Measurements from ENCODE around the gene LRRFIP1. TPM values are rescaled to one million over a fixed set of nuclear protein-coding genes. Genes with fewer than 3 reads are reported as not detected.

LRRFIP1 gene
- total and polyA plus RNA-seq, 2 donors (not counting 1 experiment from before 2014, with no cell fraction given): 42.0 to 139 TPM

- CTCF ChIA-PET: no interaction called here
- ATAC-seq (ENCODE audit: low read depth) (no peak), DNase-seq (no peak)
- intact Hi-C loops (cut with micrococcal nuclease): no loop called here
- Mint-ChIP-seq H3K4me1 (peaks cover 13% of the 10 kb centered on the region), H3K9me3 (ENCODE audit: insufficient read depth) (peaks cover 4% of the 10 kb centered on the region), H3K27ac (no peak overlapping the region), H3K4me3 (no peak overlapping the region), H3K27me3 (peaks cover 2% of the 10 kb centered on the region)
- no peak for TF ChIP-seq EZH2 (IDR thresholded peaks at IDR 0.05; ENCODE audit: borderline replicate concordance, insufficient read depth, low read depth, low read length, poor library complexity, severe bottlenecking)
- TF ChIP-seq, protein P1, sequence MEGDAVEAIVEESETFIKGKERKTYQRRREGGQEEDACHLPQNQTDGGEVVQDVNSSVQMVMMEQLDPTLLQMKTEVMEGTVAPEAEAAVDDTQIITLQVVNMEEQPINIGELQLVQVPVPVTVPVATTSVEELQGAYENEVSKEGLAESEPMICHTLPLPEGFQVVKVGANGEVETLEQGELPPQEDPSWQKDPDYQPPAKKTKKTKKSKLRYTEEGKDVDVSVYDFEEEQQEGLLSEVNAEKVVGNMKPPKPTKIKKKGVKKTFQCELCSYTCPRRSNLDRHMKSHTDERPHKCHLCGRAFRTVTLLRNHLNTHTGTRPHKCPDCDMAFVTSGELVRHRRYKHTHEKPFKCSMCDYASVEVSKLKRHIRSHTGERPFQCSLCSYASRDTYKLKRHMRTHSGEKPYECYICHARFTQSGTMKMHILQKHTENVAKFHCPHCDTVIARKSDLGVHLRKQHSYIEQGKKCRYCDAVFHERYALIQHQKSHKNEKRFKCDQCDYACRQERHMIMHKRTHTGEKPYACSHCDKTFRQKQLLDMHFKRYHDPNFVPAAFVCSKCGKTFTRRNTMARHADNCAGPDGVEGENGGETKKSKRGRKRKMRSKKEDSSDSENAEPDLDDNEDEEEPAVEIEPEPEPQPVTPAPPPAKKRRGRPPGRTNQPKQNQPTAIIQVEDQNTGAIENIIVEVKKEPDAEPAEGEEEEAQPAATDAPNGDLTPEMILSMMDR (IDR thresholded peaks at IDR 0.05): no peak
- no peaks in the 10 kb centered on the region for H3K4me1 ChIP-seq (ENCODE audit: control insufficient read depth in 2 of 2, insufficient read depth in 2 of 2, low read length in 2 of 2)
- POLR2A ChIA-PET: no interaction called here
- H3K4me3 ChIP-seq (ENCODE audit: control extremely low read depth in 1 of 5, extremely low read depth in 1 of 5, insufficient read depth in 1 of 5, low read depth in 2 of 5, low read length in 4 of 5): no peak overlapping the region
- H4K20me1 ChIP-seq (ENCODE audit: control insufficient read depth, insufficient read depth, low read length, poor library complexity, severe bottlenecking): no peaks in the 10 kb centered on the region
- H3K36me3 ChIP-seq (replicated peaks in 1 of 2; ENCODE audit: control extremely low read depth in 1 of 2, control insufficient read depth in 1 of 2, extremely low read depth in 1 of 2, insufficient read depth in 2 of 2, low read length in 1 of 2): no peaks in the 10 kb centered on the region
- H2AFZ ChIP-seq (ENCODE audit: insufficient read depth, low read depth, low read length, poor library complexity, severe bottlenecking): no peak overlapping the region
- no CpG with 5 or more reads among the region's 2 CpGs for WGBS (ENCODE audit: insufficient coverage)
- no peak overlapping the region for H3K27ac ChIP-seq (ENCODE audit: low read length in 2 of 2)
- no peaks in the 10 kb centered on the region for H3K79me2 ChIP-seq (ENCODE audit: control insufficient read depth, insufficient read depth, low read length)
- peaks cover 0 to 17% (median 1%) of the 10 kb centered on the region in 3 donors for H3K9me3 ChIP-seq (ENCODE audit: control extremely low read depth in 1 of 3, control insufficient read depth in 2 of 3, insufficient read depth in 1 of 3, low read length in 2 of 3)
- H3K4me2 ChIP-seq (replicated peaks; ENCODE audit: low read depth, low read length, poor library complexity, severe bottlenecking): no peak overlapping the region
- H3K9ac ChIP-seq (ENCODE audit: low read length): no peak overlapping the region
- no peaks in the 10 kb centered on the region for H3K27me3 ChIP-seq (replicated peaks in 1 of 4; ENCODE audit: control extremely low read depth in 1 of 4, control insufficient read depth in 3 of 4, insufficient read depth in 4 of 4, low read length in 3 of 4)
These were observed 174.1 kb downstream of the LRRFIP1 start for GRCh38 chr2:237801466-237801865.

DNA sequence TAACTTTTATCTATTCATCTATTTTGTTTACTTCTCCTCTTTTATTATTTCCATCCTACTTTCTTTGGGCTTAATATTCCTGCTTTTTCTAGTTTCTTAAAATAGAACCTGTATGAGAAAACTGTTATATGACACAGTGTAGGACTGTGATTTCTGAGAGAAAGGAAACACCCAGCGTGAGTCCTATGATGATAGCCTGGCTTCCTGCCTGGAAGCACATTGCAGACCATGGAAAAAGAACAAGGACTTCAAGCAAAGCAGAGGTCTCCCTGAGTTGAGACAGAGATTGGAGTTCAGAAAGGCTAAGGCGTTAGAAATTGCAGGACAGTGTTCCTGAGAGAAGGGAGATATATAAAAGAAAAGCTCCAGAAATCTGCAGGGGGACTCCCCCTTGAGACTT, 178.9 kb downstream of the LRRFIP1 start:
- Histone ChIP-seq H3K27ac (ENCODE audit: low read length in 2 of 2) (no peak overlapping the region), H3K4me1 (ENCODE audit: control insufficient read depth in 2 of 2, insufficient read depth in 2 of 2, low read length in 2 of 2) (no peaks in the 10 kb centered on the region), H2AFZ (ENCODE audit: insufficient read depth, low read depth, low read length, poor library complexity, severe bottlenecking) (no peak overlapping the region), H4K20me1 (ENCODE audit: control insufficient read depth, insufficient read depth, low read length, poor library complexity, severe bottlenecking) (no peaks in the 10 kb centered on the region), H3K36me3 (replicated peaks in 1 of 2; ENCODE audit: control extremely low read depth in 1 of 2, control insufficient read depth in 1 of 2, extremely low read depth in 1 of 2, insufficient read depth in 2 of 2, low read length in 1 of 2) (no peaks in the 10 kb centered on the region), H3K79me2 (ENCODE audit: control insufficient read depth, insufficient read depth, low read length) (no peaks in the 10 kb centered on the region), H3K9ac (ENCODE audit: low read length) (no peak overlapping the region), H3K4me3 (ENCODE audit: control extremely low read depth in 1 of 5, extremely low read depth in 1 of 5, insufficient read depth in 1 of 5, low read depth in 2 of 5, low read length in 4 of 5) (no peak overlapping the region), H3K4me2 (replicated peaks; ENCODE audit: low read depth, low read length, poor library complexity, severe bottlenecking) (no peak overlapping the region), H3K27me3 (replicated peaks in 1 of 4; ENCODE audit: control extremely low read depth in 1 of 4, control insufficient read depth in 3 of 4, insufficient read depth in 4 of 4, low read length in 3 of 4) (no peaks in the 10 kb centered on the region), H3K9me3 (ENCODE audit: control extremely low read depth in 1 of 3, control insufficient read depth in 2 of 3, insufficient read depth in 1 of 3, low read length in 2 of 3) (peaks cover 0 to 4% (median 0%) of the 10 kb centered on the region in 3 donors)
- 91% methylated on average over 2 of the region's 2 CpGs for WGBS (ENCODE audit: insufficient coverage)
- Mint-ChIP-seq H3K9me3 (ENCODE audit: insufficient read depth) (no peaks in the 10 kb centered on the region), H3K4me1 (peaks cover 13% of the 10 kb centered on the region), H3K4me3 (no peak overlapping the region), H3K27ac (no peak overlapping the region), H3K27me3 (peaks cover 3% of the 10 kb centered on the region)
- ChIA-PET POLR2A (no interaction called here), CTCF (no interaction called here)
- no peak for ATAC-seq (ENCODE audit: low read depth)
- intact Hi-C loops (cut with micrococcal nuclease): no loop called here
- TF ChIP-seq, protein P1 (IDR thresholded peaks at IDR 0.05): no peak
- no peak for TF ChIP-seq EZH2 (IDR thresholded peaks at IDR 0.05; ENCODE audit: borderline replicate concordance, insufficient read depth, low read depth, low read length, poor library complexity, severe bottlenecking)
- no peak for DNase-seq
